Measurements from ENCODE around the gene ATP6V1G1.

The ATP6V1G1 gene

GRCh38 chr9:114621561-114621960 lies 34.0 kb downstream of the ATP6V1G1 start:
- no peak overlapping the region for H3K4me3 ChIP-seq (ENCODE audit: low read depth, low read length)
- in situ Hi-C loops (cut with HindIII; ENCODE audit: low sequenced_read_pairs), result loop anchor here (5.0 kb wide), 1 partner anchor 34 kb away; the partner anchor contains the start of gene ATP6V1G1
- no peak for DNase-seq (ENCODE audit: low read depth)
- no peak for TF ChIP-seq CTCF (IDR thresholded peaks at IDR 0.05; ENCODE audit: low read depth, low read length, missing control alignments)

- TF ChIP-seq CTCF (IDR thresholded peaks at IDR 0.05; ENCODE audit: low read depth, low read length, missing control alignments), result no peak
- H3K4me3 ChIP-seq (ENCODE audit: low read depth, low read length), result no peak overlapping the region
- DNase-seq (ENCODE audit: low read depth), result peak; percentile 43
- in situ Hi-C loops (cut with HindIII; ENCODE audit: low sequenced_read_pairs), result loop anchor here (5.0 kb wide), 1 partner anchor 35 kb away; the partner anchor contains the start of gene ATP6V1G1
Measured at GRCh38 chr9:114621975-114622609, 34.5 kb downstream of the ATP6V1G1 start.

GRCh38 chr9:114624677-114625076 lies 37.1 kb downstream of the ATP6V1G1 start:
- H3K4me3 ChIP-seq (ENCODE audit: low read depth, low read length), result no peak overlapping the region
- no peak for TF ChIP-seq CTCF (IDR thresholded peaks at IDR 0.05; ENCODE audit: low read depth, low read length, missing control alignments)
- DNase-seq (ENCODE audit: low read depth), result no peak
- in situ Hi-C loops (cut with HindIII; ENCODE audit: low sequenced_read_pairs), result loop anchor here (5.0 kb wide), 1 partner anchor 37 kb away; the partner anchor contains the start of gene ATP6V1G1

- no peak for TF ChIP-seq CTCF (IDR thresholded peaks at IDR 0.05; ENCODE audit: low read depth, low read length, missing control alignments)
- in situ Hi-C loops (cut with HindIII; ENCODE audit: low sequenced_read_pairs), result no loop called here
- H3K4me3 ChIP-seq (ENCODE audit: low read depth, low read length), result no peak overlapping the region
- DNase-seq (ENCODE audit: low read depth), result no peak
Measured at GRCh38 chr9:114626415-114627020, 38.9 kb downstream of the ATP6V1G1 start.

- no peak for DNase-seq (ENCODE audit: low read depth)
Measured at GRCh38 chr9:114627553-114627952, 40.0 kb downstream of the ATP6V1G1 start.

GRCh38 chr9:114629563-114630090 lies 42.1 kb downstream of the ATP6V1G1 start:
- in situ Hi-C loops (cut with HindIII; ENCODE audit: low sequenced_read_pairs), result no loop called here
- no peak for DNase-seq (ENCODE audit: low read depth)
- H3K4me3 ChIP-seq (ENCODE audit: low read depth, low read length), result no peak overlapping the region
- no peak for TF ChIP-seq CTCF (IDR thresholded peaks at IDR 0.05; ENCODE audit: low read depth, low read length, missing control alignments)

More at GRCh38 chr9:114627553-114627952, 40.0 kb downstream of the ATP6V1G1 start:
- in situ Hi-C loops (cut with HindIII; ENCODE audit: low sequenced_read_pairs), result no loop called here
- no peak overlapping the region for H3K4me3 ChIP-seq (ENCODE audit: low read depth, low read length)
- no peak for TF ChIP-seq CTCF (IDR thresholded peaks at IDR 0.05; ENCODE audit: low read depth, low read length, missing control alignments)

Data from astrocyte of the cerebellum (primary cell).